Lower leg skin (tissue), 4 donors: Measurements from ENCODE around the gene MRPL42. TPM values are rescaled to one million over a fixed set of nuclear protein-coding genes. Genes with fewer than 3 reads are reported as not detected.
"Not testable (repeated sequence)": the region's sequence is repeated elsewhere in the genome, so short reads cannot be mapped to it uniquely, and the experiment has no call there.

Experiments
- DNase-seq, 2 donors: peaks; one replicate each; pipeline ENCODE4 v3.0.0-alpha.2; 2019; ENCODE audit warnings: low spot score in 2 of 2
- H3K4me3 ChIP-seq: fragments of 200-600 bp; sonication (generic); 2 replicates; pipeline ENCODE4 v1.5.1; 2017; ENCODE audit warnings: mild to moderate bottlenecking, low read depth; ENCODE audit not compliant: poor library complexity, severe bottlenecking
- CTCF ChIP-seq, 3 donors: fragments of 450-650 bp; IDR thresholded peaks; one replicate each; pipeline ENCODE4 v1.5.1; 2016; ENCODE audit warnings: antibody characterized with exemption in 3 of 3, mild to moderate bottlenecking in 3 of 3, moderate library complexity in 2 of 3
- POLR2A ChIP-seq, 2 donors: fragments of 450-650 bp; IDR thresholded peaks; one replicate each; pipeline ENCODE4 v1.6.1; 2016 to 2017; ENCODE audit warnings: antibody characterized with exemption in 2 of 2, mild to moderate bottlenecking in 1 of 2, moderate library complexity in 1 of 2
- WGBS, 2 donors: methylation state at CpG; one replicate each; pipeline ENCODE4 v1.1.5; 2018; 5-methylcytosine and 5-hydroxymethylcytosine counted together
- intact Hi-C: fragments of 100-400 bp; cut with DNase I; formaldehyde crosslinking; loops from one replicate; pipeline ENCODE4 v1.15.0; 2023; ENCODE audit warnings: low total_unique reads
- total RNA-seq, 4 donors: library from RNA; depleted of rRNA; stranded (reverse); fragments of >200 nt; gene quantifications; one replicate each; pipeline ENCODE4 v1.1.0, GENCODE V29; 2016

Gene MRPL42
- total RNA-seq, 4 donors from 2014 or later, result 43.9 to 58.4 (median 47.7) TPM

GRCh38 chr12:93482721-93483120, 15.4 kb downstream of the MRPL42 start:
- TF ChIP-seq POLR2A (IDR thresholded peaks at IDR 0.05), result no peak
- no peak for TF ChIP-seq CTCF (IDR thresholded peaks at IDR 0.05)
- no peak overlapping the region for H3K4me3 ChIP-seq
- no peak for DNase-seq
- intact Hi-C loops, result no loop called here
- WGBS, 2 donors, result 85 to 94% methylated on average over 5 of the region's 5 CpGs

- 90 to 92% methylated on average over 4 of the region's 4 CpGs for WGBS, 2 donors
- H3K4me3 ChIP-seq, result no peak overlapping the region
- no peak for DNase-seq
- intact Hi-C loops, result no loop called here
- TF ChIP-seq CTCF (IDR thresholded peaks at IDR 0.05), result no peak
- TF ChIP-seq POLR2A (IDR thresholded peaks at IDR 0.05), result no peak
Observed at GRCh38 chr12:93483151-93483807, 16.0 kb downstream of the MRPL42 start.

GRCh38 chr12:93484315-93484981, 17.1 kb downstream of the MRPL42 start:
- no peak for DNase-seq
- intact Hi-C loops, result no loop called here
- TF ChIP-seq CTCF (IDR thresholded peaks at IDR 0.05) (no peak), POLR2A (IDR thresholded peaks at IDR 0.05) (no peak)
- H3K4me3 ChIP-seq, result no peak overlapping the region
- WGBS, 2 donors, result 79 to 81% methylated on average over 8 of the region's 8 CpGs

GRCh38 chr12:93492808-93493207, 25.5 kb downstream of the MRPL42 start:
- intact Hi-C loops, H3K4me3 ChIP-seq, DNase-seq: not testable (repeated sequence)
- no CpG with 5 or more reads among the region's 1 CpG for WGBS, 2 donors

- 94 to 95% methylated on average over 3 of the region's 3 CpGs for WGBS, 2 donors
- DNase-seq, result no peak
- no peak overlapping the region for H3K4me3 ChIP-seq
- TF ChIP-seq POLR2A (IDR thresholded peaks at IDR 0.05), result no peak
- TF ChIP-seq CTCF (IDR thresholded peaks at IDR 0.05), result no peak
- intact Hi-C loops, result no loop called here
Observed at GRCh38 chr12:93494096-93494495, 26.8 kb downstream of the MRPL42 start.

GRCh38 chr12:93497456-93497855, 30.1 kb downstream of the MRPL42 start:
- TF ChIP-seq CTCF (IDR thresholded peaks at IDR 0.05) (no peak), POLR2A (IDR thresholded peaks at IDR 0.05) (no peak)
- no peak overlapping the region for H3K4me3 ChIP-seq
- 95 to 97% methylated on average over 1 of the region's 1 CpG for WGBS, 2 donors

GRCh38 chr12:93498813-93499212, 31.5 kb downstream of the MRPL42 start:
- DNase-seq, intact Hi-C loops, H3K4me3 ChIP-seq: not testable (repeated sequence)
- no CpG with 5 or more reads among the region's 1 CpG for WGBS, 2 donors

More at GRCh38 chr12:93497456-93497855, 30.1 kb downstream of the MRPL42 start:
- DNase-seq, result no peak
- intact Hi-C loops, result no loop called here
